Activated CD4-positive, alpha-beta memory T cell treated with anti-CD3 and anti-CD28 coated beads, Interleukin-2, amount 10 ng/mL, durations not matched to agents 7 days and 5 days (primary cell): ENCODE measurements around the gene DTNBP1. TPM values are rescaled to one million over a fixed set of nuclear protein-coding genes. Genes with fewer than 3 reads are reported as not detected.

Source experiments
- CTCF ChIA-PET: fragments of 350-600 bp; sonication (Branson Sonifier 250); formaldehyde crosslinking; loops from one replicate; lab custom pipeline; 2021; ENCODE audit warnings: antibody characterized with exemption, inconsistent platforms; lab: Charles Lee
- POLR2A ChIA-PET: fragments of 350-600 bp; sonication (Branson Sonifier 250); formaldehyde crosslinking; loops from one replicate; lab custom pipeline; 2021; ENCODE audit warnings: antibody characterized with exemption; lab: Charles Lee
- DNase-seq: peaks from one replicate; pipeline ENCODE4 v3.0.0-alpha.2; 2020
- H3K27ac Mint-ChIP-seq: one replicate; pipeline ENCODE4 v1.8.0; 2021; ENCODE audit warnings: mild to moderate bottlenecking, mixed read lengths
- H3K27me3 Mint-ChIP-seq: one replicate; pipeline ENCODE4 v1.8.0; 2021; ENCODE audit warnings: mixed read lengths
- H3K36me3 Mint-ChIP-seq: one replicate; pipeline ENCODE4 v1.8.0; 2021; ENCODE audit warnings: low read depth, mixed read lengths
- H3K4me1 Mint-ChIP-seq: one replicate; pipeline ENCODE4 v1.8.0; 2021; ENCODE audit warnings: mixed read lengths
- H3K4me3 Mint-ChIP-seq: one replicate; pipeline ENCODE4 v1.8.0; 2021; ENCODE audit warnings: mild to moderate bottlenecking, mixed read lengths
- H3K9me3 Mint-ChIP-seq: one replicate; pipeline ENCODE4 v1.8.0; 2021; ENCODE audit warnings: mixed read lengths
- total RNA-seq, 2 experiments: library from RNA; stranded (reverse); gene quantifications; one replicate each; pipeline ENCODE4 v1.2.3, GENCODE V29; 2021

Gene DTNBP1
- total RNA-seq, 2 experiments from 2014 or later = 26.5 to 27.9 TPM

GRCh38 chr6:15506066-15506465, 156.8 kb downstream of the DTNBP1 start:
- Mint-ChIP-seq H3K27me3 (no peaks in the 10 kb centered on the region), H3K27ac (no peak overlapping the region), H3K36me3 (peaks cover 36% of the 10 kb centered on the region), H3K4me1 (no peaks in the 10 kb centered on the region), H3K4me3 (no peak overlapping the region), H3K9me3 (no peaks in the 10 kb centered on the region)
- CTCF ChIA-PET = no interaction called here
- DNase-seq = no peak
- POLR2A ChIA-PET = no interaction called here

GRCh38 chr6:15505463-15505918, 157.3 kb downstream of the DTNBP1 start:
- DNase-seq = no peak
- ChIA-PET POLR2A (no interaction called here), CTCF (no interaction called here)
- H3K27ac Mint-ChIP-seq = no peak overlapping the region
- no peak overlapping the region for H3K4me3 Mint-ChIP-seq
- no peaks in the 10 kb centered on the region for H3K4me1 Mint-ChIP-seq
- H3K27me3 Mint-ChIP-seq = no peaks in the 10 kb centered on the region
- H3K9me3 Mint-ChIP-seq = no peaks in the 10 kb centered on the region
- H3K36me3 Mint-ChIP-seq = peaks cover 40% of the 10 kb centered on the region

GRCh38 chr6:15504581-15505350, 158.1 kb downstream of the DTNBP1 start:
- ChIA-PET POLR2A (no interaction called here), CTCF (no interaction called here)
- H3K36me3 Mint-ChIP-seq = peaks cover 42% of the 10 kb centered on the region
- H3K9me3 Mint-ChIP-seq = no peaks in the 10 kb centered on the region
- no peak overlapping the region for H3K27ac Mint-ChIP-seq
- no peak for DNase-seq
- no peak overlapping the region for H3K4me3 Mint-ChIP-seq
- no peaks in the 10 kb centered on the region for H3K27me3 Mint-ChIP-seq
- H3K4me1 Mint-ChIP-seq = no peaks in the 10 kb centered on the region

GRCh38 chr6:15504040-15504495, 158.8 kb downstream of the DTNBP1 start:
- Mint-ChIP-seq H3K36me3 (peaks cover 42% of the 10 kb centered on the region), H3K27ac (no peak overlapping the region), H3K4me3 (no peak overlapping the region), H3K4me1 (no peaks in the 10 kb centered on the region), H3K9me3 (no peaks in the 10 kb centered on the region), H3K27me3 (no peaks in the 10 kb centered on the region)
- CTCF ChIA-PET = no interaction called here
- POLR2A ChIA-PET = no interaction called here
- DNase-seq = no peak

- DNase-seq = no peak
- CTCF ChIA-PET = no interaction called here
- Mint-ChIP-seq H3K4me3 (no peak overlapping the region), H3K9me3 (no peaks in the 10 kb centered on the region), H3K4me1 (peaks cover under 1% of the 10 kb centered on the region), H3K27me3 (no peaks in the 10 kb centered on the region), H3K36me3 (peaks cover 37% of the 10 kb centered on the region), H3K27ac (no peak overlapping the region)
- POLR2A ChIA-PET = no interaction called here
Observed at GRCh38 chr6:15503346-15503680, 159.5 kb downstream of the DTNBP1 start.

- Mint-ChIP-seq H3K4me3 (no peak overlapping the region), H3K36me3 (peaks cover 36% of the 10 kb centered on the region), H3K27ac (no peak overlapping the region), H3K4me1 (peaks cover 4% of the 10 kb centered on the region), H3K9me3 (no peaks in the 10 kb centered on the region), H3K27me3 (no peaks in the 10 kb centered on the region)
- ChIA-PET POLR2A (no interaction called here), CTCF (no interaction called here)
- no peak for DNase-seq
Observed at GRCh38 chr6:15502446-15503345, 160.1 kb downstream of the DTNBP1 start.

GRCh38 chr6:15501826-15502445, 160.9 kb downstream of the DTNBP1 start:
- Mint-ChIP-seq H3K27ac (no peak overlapping the region), H3K9me3 (no peaks in the 10 kb centered on the region), H3K4me3 (no peak overlapping the region), H3K4me1 (peaks cover 4% of the 10 kb centered on the region), H3K27me3 (no peaks in the 10 kb centered on the region), H3K36me3 (peaks cover 36% of the 10 kb centered on the region)
- ChIA-PET CTCF (no interaction called here), POLR2A (no interaction called here)
- no peak for DNase-seq

GRCh38 chr6:15500901-15501825, 161.7 kb downstream of the DTNBP1 start:
- POLR2A ChIA-PET = no interaction called here
- H3K9me3 Mint-ChIP-seq = no peaks in the 10 kb centered on the region

GRCh38 chr6:15500078-15500740, 162.6 kb downstream of the DTNBP1 start:
- Mint-ChIP-seq H3K36me3 (peaks cover 39% of the 10 kb centered on the region), H3K9me3 (no peaks in the 10 kb centered on the region), H3K4me3 (no peak overlapping the region), H3K4me1 (peaks cover 4% of the 10 kb centered on the region), H3K27ac (no peak overlapping the region), H3K27me3 (no peaks in the 10 kb centered on the region)
- no peak for DNase-seq
- ChIA-PET CTCF (no interaction called here), POLR2A (no interaction called here)

More at GRCh38 chr6:15500901-15501825, 161.7 kb downstream of the DTNBP1 start:
- H3K36me3 Mint-ChIP-seq = peaks cover 37% of the 10 kb centered on the region
- H3K4me3 Mint-ChIP-seq = no peak overlapping the region
- CTCF ChIA-PET = no interaction called here
- DNase-seq = no peak
- H3K27ac Mint-ChIP-seq = no peak overlapping the region
- H3K27me3 Mint-ChIP-seq = no peaks in the 10 kb centered on the region
- H3K4me1 Mint-ChIP-seq = peaks cover 4% of the 10 kb centered on the region

- H3K4me3 Mint-ChIP-seq = no peak overlapping the region
- POLR2A ChIA-PET = no interaction called here
- no peaks in the 10 kb centered on the region for H3K9me3 Mint-ChIP-seq
- CTCF ChIA-PET = no interaction called here
- no peaks in the 10 kb centered on the region for H3K27me3 Mint-ChIP-seq
- no peak overlapping the region for H3K27ac Mint-ChIP-seq
- no peak for DNase-seq
- peaks cover 36% of the 10 kb centered on the region for H3K36me3 Mint-ChIP-seq
- H3K4me1 Mint-ChIP-seq = peaks cover 4% of the 10 kb centered on the region
Observed at GRCh38 chr6:15499591-15499990, 163.2 kb downstream of the DTNBP1 start.

GRCh38 chr6:15499125-15499524, 163.7 kb downstream of the DTNBP1 start:
- Mint-ChIP-seq H3K27me3 (no peaks in the 10 kb centered on the region), H3K4me3 (no peak overlapping the region)

GRCh38 chr6:15498640-15499039, 164.2 kb downstream of the DTNBP1 start:
- H3K4me3 Mint-ChIP-seq = no peak overlapping the region
- no peak for DNase-seq
- ChIA-PET CTCF (no interaction called here), POLR2A (no interaction called here)
- H3K9me3 Mint-ChIP-seq = no peaks in the 10 kb centered on the region
- no peak overlapping the region for H3K27ac Mint-ChIP-seq
- peaks cover 4% of the 10 kb centered on the region for H3K4me1 Mint-ChIP-seq
- H3K36me3 Mint-ChIP-seq = peaks cover 33% of the 10 kb centered on the region
- H3K27me3 Mint-ChIP-seq = no peaks in the 10 kb centered on the region

More at GRCh38 chr6:15499125-15499524, 163.7 kb downstream of the DTNBP1 start:
- H3K9me3 Mint-ChIP-seq = no peaks in the 10 kb centered on the region
- no peak overlapping the region for H3K27ac Mint-ChIP-seq
- H3K36me3 Mint-ChIP-seq = peaks cover 33% of the 10 kb centered on the region
- POLR2A ChIA-PET = no interaction called here
- CTCF ChIA-PET = no interaction called here
- H3K4me1 Mint-ChIP-seq = peaks cover 4% of the 10 kb centered on the region
- DNase-seq = no peak
